Eye (tissue), 1 donor: ENCODE results near the gene SPEF1.

Source experiments
- DNase-seq: peaks from one replicate; pipeline ENCODE4 v3.0.0-alpha.2; 2015

Gene SPEF1

DNA sequence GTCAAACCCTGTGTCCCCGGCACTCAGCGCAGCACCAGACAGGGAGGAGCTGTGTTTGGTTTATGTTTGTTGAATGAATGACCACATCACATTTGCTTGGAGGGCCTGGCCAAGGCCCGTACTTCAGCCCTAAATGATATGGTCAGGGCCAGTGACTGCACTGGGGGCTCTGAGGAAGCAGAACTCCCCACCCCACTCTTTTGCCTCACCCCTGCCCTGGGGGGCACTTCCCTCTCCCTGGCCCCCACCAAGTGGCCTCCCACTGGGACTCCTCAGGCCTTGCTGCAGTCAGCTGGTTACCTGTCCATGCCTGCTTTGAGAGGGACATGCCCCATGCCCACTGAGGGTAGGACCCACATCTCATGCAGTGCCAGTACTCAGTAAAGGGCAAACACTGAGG, 16.6 kb downstream of the SPEF1 start:
- DNase-seq, result no peak

DNA sequence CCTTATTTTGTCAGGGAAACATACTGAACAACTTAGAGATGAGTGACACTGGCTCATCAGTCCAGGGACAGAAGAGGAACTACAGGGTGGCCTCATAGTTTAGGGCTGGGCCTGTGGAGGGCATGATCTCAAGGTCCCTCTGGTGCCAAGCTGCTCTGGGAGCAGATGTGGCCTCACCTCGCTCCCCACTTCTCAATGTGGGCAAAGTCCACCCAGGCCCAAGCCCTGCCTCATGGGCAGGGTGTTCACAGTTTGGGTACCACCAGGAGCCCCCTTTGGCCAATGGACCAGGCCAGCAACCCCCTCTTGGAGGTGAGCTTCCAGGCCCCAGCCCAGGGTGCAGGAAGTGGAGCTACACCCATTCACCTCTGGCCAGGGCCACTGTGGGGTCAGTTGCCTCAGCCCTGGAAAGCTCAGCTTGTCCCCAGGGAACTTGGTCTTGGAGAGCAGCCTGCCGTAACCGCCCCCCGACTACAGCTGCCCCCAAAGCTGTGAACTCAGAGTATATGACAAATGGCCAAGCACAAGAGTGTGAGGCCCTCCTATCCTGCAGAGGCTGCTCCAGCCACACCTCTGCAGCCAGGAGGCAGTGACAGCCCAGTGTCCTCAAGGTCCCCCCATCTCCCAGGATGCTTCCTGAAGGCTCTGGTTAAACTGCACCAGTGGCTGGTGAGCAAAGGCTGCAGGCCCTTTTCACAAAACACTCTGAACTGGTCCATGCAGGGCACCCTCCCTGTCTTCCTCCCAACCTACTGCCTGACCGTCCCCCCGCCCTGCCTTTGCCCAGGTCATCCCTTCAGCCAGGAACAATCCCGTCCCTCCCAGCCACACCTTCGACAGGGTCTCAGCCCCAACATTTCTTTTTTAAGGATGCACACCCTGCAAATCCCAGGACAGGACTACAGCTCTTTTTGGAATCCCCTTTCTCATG, 17.3 kb downstream of the SPEF1 start:
- no peak for DNase-seq

DNA sequence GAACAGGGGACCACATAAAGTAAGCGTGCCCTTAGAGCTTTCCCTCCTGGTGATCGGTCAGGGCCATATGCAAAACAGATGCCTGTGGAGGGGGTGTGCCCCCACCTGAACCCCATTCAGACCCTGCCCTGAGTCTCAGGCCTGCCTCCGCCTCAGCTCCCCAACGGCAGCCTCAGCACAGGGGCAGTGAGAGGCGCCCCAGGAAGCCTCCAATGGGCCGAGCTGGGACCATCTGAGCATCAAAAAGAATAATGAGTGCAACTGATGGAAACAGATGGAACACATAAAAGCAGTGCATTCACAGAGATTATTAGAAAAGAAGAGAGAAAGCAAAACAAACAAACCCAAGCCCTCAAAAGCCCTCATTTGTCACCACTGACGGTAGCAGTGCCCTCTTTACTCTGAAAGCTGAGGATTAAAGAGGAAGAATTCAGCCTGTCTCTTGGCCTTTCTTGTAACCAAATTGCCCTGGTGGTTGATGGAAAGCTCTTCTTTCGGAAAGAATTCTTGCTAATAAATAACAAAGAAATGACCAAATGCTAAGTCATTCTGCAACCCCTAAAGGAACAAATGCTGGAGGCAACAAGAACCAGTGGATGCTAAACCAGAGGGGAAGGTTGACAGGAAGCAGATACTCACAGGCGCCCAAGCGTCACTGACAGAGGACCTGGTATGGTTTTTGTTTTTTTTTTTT, 20.4 kb downstream of the SPEF1 start:
- peak; percentile 8 for DNase-seq

DNA sequence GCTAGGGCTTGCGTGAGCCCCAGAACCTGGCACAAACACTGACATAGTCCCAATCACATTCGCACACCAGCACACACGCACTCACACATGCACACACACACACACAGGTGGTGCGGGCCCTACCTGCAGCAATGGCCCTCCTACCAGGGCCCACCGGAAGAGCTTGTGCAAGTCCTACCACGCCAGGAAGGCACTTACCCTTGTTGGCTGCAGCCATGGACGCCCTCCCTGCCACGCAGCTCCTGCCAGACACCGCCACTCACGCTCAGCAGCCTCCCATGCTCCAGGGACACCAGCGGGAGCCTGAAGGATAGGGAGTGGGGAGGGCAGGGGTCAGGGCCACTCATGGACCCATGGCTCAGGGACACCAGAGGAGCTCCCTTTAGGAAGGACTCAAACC, 21.4 kb downstream of the SPEF1 start:
- DNase-seq, result no peak

DNA sequence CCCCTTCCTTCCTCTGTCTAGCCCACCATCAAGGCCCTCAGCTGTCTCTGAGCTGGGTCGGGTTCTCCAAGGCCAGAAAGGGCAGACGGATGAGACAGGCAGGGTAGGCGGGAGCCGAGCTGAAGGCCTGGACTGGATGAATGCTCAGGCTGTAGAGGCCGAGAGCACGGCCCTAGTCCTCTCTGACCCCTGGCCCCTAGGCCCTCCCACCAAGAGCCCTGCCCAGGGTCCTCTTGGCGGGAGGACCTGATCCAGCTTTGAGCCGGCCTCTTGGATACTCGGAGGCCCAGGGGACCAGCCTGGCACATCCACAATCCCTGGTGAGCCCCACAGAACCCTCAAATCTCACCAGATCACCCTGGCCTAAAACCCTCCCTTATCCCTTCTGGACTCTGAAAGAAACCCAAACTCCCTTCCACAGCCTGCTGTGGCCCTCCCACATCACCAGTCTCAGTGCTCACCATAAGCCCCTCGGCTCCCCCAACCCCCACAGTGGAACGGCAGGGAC, 21.9 kb downstream of the SPEF1 start:
- no peak for DNase-seq

DNA sequence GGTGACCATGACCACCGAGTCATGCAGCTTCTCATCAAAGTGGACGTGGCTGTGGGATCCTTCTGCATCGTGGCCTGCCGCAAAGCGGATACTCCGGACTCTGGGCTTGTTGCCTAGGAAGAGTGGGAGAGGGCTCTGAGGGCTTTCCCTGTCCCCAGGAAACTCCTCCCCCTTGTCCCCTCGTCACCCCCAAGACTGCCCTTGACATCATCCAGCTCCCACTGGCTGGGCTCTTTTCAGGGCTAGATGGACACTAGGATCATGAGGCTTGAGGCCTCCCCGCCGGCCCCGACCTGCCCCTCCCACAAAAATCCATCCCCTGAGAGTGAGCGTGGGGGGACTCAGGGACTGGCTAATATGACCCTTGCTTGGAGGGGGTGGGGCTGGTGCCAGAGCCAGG, 22.7 kb downstream of the SPEF1 start:
- DNase-seq, result no peak

DNA sequence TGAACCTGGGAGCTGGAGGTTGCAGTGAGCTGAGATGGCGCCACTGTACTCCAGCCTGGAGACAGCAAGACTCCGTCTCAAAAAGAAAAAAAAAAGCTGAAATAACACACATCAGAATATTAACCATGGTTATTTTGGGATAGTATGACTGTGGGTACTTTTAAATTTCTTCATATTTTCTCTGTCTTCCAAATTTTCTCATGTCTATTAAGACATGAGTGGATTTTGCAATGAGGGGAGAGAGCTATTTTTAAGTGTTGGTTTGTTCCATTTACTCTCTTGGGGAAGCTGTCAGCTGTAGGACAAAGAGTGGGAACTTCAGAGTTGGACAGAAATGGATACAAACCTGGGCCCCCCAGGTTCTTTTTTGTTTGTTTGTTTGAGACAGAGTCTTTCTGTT, 24.0 kb downstream of the SPEF1 start:
- no peak for DNase-seq

DNA sequence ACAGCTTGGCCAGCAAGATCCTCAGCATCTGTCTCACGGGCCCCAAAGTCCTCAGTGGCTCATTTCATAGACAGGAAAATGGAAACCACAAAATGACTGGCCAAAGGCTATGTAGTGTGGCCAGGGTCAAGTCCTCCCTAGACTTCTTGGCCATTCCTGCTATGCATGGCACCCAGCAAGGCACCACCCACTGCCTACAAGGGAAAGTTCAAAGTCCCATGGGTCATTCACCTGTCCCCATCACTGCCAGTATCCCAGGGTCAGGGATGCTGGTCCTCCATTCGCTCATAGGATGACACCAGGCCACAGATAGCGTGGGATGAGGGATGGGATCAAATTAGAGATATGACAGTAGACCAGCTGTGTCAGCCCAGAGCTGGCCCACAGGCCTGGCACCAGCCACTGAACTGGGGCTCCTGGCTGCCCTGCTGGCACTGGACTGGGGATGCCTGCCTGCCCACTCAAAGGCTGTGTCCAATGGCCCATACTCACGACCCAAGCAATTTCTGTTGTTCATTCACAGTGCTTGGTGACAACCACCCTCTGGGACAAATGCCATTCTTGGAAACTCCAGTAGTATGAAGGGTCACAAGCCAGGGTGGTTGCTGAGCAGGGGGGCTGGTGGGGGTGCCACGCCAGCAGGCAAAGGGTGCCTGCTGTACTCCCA, 25.3 kb downstream of the SPEF1 start:
- no peak for DNase-seq

DNA sequence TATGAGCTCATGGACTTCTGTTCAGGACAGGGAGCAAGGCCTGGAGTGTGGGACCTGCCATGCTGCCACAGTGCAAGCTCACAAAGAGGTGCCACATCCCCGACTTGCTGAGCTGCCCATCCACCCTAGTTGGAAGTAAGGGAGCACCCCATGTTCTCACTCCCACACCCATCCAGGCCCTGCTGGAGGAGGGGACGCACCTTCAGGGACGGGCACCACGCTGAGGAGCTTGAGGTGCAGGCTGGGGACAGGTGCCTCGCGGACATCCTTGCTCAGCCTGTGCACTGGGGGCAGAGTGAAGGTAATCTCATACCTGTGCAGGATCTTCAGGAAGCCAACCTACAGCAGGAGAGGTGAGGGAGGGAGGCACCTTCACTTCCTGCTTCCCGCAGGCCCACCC, 26.0 kb downstream of the SPEF1 start:
- no peak for DNase-seq

DNA sequence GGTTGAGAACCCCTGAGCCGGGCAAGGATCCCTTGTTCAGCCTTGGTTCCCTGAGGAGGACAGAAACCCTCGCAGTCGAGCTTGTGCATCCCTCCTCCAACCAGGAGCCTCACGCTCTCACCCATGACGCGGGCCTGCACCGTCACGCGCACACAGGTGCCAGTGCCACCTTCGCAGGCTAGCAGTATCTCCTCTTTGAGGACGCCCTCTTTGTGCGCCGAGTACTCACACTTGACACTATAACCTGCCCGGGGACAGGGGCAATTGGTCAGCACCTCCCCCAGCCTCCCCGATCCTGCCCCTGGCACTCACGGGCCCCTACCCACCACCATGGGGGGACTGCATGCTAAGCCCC, 27.0 kb downstream of the SPEF1 start:
- DNase-seq, result no peak

DNA sequence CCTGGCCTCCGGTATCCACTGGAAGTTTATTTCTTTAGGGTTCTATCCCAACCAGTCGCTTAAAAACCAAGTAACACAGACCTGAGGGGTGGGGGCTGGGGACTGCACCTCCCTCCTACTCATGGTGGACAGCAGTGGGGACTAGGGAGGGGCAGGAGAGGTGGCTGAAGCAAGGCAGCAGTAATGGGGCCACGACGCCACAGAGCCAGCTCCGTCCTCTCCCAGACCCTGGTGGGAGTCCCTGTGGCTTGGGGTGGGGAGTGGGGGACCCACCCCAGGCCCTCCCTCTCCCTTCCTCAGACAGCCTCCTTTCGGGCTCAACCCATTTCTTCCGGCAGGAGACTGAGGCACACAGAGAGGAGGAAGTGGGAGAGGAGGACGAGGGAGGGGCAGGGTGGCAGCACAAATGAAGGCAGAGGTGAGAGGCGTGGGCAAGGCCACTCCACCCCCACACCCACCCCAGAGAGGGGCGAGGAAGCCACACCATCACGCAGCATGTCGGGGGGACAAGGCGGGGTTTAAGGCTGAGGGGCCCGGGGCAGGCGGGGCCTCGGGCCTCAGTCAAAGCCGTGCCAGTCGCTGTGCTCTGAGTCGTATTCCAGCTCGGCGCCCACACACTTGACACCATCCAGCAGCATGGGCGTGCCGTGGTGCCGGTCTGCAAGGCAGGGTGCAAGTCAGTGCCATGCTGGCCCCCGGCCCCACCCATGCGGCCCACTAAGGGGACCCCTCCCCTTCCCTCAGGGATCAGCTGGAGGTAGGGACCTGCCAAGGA, 27.6 kb downstream of the SPEF1 start:
- DNase-seq, result no peak

DNA sequence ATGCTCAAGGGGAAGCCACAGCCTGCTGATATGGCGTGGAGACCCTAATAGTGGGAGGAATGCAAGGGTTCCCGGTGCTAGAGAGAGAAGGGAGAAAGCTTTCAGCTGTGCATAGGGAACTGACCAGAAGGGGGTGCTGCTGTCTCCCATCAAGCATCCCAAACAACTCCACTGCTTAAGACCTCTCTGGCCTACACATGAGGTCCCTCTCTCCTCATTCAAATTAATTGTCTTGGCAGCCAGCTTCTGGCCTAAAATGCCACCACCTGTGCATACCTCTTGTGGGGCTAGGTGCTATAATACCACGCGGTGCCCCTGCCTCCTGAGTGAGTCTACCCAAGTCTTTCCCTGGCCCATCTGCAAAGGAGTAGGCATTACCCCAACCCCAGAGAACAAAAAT, 28.1 kb downstream of the SPEF1 start:
- DNase-seq, result peak; percentile 91

DNA sequence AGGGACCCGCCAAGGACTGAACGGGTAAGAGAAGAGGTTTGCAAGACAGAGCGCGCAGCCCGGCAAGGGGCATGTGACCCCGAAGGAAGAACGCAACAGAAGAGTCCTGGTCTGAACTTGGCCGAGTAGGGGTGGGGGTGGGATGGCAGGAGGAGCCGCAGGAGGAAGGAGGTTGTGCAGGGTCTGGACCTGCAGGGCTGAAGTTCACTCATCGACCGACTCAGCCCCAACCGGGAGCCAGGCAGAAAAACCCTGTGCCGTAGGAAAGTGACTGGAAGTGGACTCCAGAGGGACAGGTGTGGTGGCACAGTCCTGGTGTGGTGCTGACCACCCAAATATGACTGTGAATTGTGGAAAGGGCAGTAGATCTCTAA, 28.9 kb downstream of the SPEF1 start:
- DNase-seq, result no peak

DNA sequence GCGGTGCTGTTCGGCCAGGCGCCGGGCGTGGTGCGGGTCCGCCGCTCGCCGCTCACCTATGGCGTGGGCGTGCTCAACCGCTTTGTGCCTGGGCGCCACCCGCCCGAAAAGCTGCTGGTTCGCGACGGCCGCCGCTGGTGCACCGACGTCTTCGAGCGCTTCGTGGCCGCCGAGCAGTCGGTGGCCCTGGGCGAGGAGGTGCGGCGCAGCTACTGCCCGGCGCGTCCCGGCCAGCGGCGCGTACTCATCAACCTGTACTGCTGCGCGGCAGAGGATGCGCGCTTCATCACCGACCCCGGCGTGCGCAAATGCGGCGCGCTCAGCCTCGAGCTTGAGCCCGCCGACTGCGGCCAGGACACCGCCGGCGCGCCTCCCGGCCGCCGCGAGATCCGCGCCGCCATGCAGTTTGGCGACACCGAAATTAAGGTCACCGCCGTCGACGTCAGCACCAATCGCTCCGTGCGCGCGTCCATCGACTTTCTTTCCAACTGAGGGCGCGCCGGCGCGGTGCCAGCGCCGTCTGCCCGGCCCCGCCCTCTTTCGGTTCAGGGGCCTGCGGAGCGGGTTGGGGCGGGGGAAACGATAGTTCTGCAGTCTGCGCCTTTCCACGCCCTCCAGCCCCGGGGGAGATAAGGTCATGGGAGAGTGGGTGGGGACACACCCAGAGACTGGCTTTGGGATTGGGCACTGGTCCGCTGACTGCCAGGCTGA, 29.4 kb downstream of the SPEF1 start:
- DNase-seq, result peak; percentile 79

DNA sequence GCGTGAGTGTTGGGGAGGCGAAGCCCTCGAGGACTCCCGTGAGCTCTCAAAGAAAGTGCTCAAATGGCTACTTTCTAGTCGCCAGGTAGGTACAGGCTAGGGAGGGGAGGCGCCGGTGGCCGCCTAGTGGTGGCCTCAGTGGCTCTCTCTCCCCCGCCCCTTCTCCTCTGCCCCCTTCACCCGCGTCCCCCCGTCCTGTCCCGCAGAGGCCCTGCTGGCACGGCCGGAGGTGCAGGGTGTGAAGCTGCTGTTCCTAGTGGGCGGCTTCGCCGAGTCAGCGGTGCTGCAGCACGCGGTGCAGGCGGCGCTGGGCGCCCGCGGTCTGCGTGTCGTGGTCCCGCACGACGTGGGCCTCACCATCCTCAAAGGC, 30.0 kb downstream of the SPEF1 start:
- DNase-seq, result no peak

DNA sequence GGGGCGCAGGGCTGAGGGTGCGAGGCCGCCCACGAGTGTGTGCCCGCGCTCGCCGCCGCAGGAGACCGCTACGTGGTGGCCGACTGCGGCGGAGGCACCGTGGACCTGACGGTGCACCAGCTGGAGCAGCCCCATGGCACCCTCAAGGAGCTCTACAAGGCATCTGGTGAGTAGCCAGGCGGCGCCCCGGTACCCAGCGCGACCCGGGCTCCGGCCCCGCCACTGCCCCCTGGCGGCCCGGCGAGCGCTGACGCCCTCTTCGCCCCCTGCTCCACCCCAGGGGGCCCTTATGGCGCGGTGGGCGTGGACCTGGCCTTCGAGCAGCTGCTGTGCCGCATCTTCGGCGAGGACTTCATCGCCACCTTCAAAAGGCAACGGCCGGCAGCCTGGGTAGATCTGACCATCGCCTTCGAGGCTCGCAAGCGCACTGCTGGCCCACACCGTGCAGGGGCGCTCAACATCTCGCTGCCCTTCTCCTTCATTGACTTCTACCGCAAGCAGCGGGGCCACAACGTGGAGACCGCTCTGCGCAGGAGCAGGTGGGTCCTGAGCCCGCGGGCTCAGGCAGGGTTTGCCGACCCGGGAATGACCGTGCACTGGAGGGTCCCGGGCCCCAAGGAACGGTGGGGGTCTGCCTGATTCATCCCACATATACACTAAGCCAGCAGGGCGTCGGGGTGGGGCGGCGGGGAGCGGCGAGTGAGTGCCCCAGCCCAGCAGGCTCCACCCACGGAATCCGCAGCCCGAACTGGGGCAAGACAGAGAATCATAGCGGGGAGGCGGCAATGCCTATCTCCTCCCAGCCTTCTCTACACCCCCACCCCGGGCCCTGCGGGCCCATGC, 31.3 kb downstream of the SPEF1 start:
- DNase-seq, result peak; percentile 85

DNA sequence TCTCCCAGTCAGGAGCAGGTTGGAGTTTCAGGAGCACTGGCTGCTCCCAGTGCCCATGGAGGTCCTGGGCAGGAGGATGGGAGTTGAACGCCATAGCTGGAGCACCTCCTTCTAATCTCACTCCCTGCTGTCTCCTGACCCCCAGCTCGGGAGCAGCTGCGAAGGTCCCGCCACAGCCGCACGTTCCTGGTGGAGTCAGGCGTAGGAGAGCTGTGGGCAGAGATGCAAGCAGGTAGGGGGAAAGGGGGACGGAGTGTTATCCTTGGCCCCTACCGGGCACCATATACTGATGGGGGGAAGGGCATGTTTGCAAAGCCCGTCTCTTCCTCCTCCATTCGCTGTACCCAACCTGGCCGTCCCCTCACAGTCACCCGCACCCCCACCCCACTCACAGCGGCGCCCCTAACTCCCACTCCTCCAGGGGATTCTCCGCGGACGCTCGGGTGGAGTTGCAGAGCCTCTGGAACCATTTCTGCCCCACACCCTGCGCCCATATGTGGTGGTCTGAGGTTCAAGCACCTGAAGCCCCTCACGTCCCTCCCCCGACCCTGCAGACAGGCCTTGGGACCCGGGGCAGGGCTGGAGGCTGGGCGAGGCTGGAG, 32.1 kb downstream of the SPEF1 start:
- DNase-seq, result no peak

DNA sequence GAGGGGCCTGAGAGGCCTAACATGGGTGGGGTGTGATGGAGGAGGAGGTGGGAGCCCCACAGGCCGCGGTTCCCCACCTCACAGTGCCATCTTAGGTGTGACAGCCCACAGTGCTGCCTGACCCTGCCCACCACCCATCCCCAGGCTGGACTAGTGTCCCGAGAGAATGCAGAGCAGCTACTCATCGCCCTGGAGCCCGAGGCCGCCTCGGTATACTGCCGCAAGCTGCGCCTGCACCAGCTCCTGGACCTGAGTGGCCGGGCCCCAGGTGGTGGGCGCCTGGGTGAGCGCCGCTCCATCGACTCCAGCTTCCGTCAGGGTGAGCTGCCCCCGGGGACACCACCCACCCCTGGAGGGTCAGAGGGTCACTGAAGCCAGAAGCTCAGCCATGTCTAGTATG, 33.2 kb downstream of the SPEF1 start:
- DNase-seq, result no peak

DNA sequence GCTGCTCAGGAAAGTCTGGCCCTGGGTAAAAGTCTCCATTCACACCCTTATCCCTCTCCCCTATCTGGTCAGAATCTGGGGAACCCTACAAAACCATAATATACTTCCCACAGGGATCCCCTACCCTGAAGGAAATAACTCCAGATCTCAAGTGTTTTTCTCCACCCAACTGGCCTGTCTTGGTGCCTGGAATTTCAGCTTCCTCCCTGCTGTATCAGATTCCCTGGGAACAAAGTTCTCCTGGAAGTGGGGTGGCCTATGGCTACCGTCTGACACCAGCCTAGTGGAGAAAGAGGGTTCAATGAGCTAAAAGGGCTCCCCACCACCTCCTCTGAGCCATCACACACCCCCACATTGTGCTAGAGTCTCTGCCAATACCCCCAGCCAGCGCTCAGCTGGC, 33.8 kb downstream of the SPEF1 start:
- no peak for DNase-seq

DNA sequence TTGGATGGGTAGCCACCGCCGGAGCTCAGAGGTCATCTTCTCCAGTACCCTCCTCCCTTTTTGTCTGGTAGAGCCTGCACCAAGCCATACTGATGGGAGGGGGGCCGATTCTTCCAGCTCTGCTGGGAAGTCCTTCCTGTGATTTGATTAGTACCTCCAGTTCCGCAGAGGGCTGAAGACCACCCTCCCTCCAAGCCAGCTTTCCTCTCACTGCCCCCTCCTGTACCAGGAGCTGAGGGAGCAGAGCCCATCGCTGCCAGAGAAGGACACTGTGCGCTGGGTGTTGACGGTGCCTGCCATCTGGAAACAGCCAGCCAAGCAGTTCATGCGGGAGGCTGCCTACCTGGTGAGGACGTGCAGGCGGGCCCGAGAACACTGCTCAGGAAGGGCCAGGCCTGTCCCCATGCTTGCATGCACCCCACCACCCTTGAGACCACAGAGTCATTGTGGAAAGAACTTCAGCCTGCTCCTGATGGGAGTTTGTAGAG, 35.5 kb downstream of the SPEF1 start:
- DNase-seq, result no peak
